Endothelial cell of umbilical vein (primary cell): Measurements from ENCODE around the gene CHGA. TPM values are rescaled to one million over a fixed set of nuclear protein-coding genes. Genes with fewer than 3 reads are reported as not detected.

Experiments used
- BruUV-seq: library from RNA; stranded (reverse); fragments of 400-500 nt; replicated peaks from 2 replicates; lab custom pipeline; 2021; lab: Mats Ljungman, UMichigan
- CTCF ChIA-PET: fragments of 300-600, 350-600 bp; sonication (Branson Sonifier 250); formaldehyde crosslinking; loops from one replicate; lab custom pipeline; 2021; ENCODE audit warnings: antibody characterized with exemption, inconsistent platforms; lab: Charles Lee
- POLR2A ChIA-PET: fragments of 300-600, 350-600 bp; sonication (Branson Sonifier 250); formaldehyde crosslinking; loops from one replicate; lab custom pipeline; 2021; ENCODE audit warnings: antibody characterized with exemption, inconsistent platforms; lab: Charles Lee
- DNase-seq: peaks from one replicate; pipeline ENCODE4 v3.0.0-alpha.2; 2011; ENCODE audit warnings: low read depth, low spot score
- FAIRE-seq: peaks from 2 replicates; lab custom pipeline; 2011; peaks lifted over from hg19 to GRCh38; lab: Jason Lieb, UNC
- H2AFZ ChIP-seq: 2 replicates; pipeline ENCODE4 v1.6.0; 2012; ENCODE audit warnings: low read depth, low read length, control low read depth, inconsistent platforms
- H3K27ac ChIP-seq: 2 replicates; pipeline ENCODE4 v1.5.1; 2011; ENCODE audit warnings: low read depth, mild to moderate bottlenecking, control low read depth, low read length, moderate library complexity; ENCODE audit not compliant: insufficient read depth
- H3K27me3 ChIP-seq, 2 experiments: 2 replicates each; pipeline versions ENCODE4 v1.6.0 to v1.6.1; 2011; ENCODE audit warnings: low read length in 2 of 2, mixed read lengths in 1 of 2; ENCODE audit not compliant: control insufficient read depth in 2 of 2, insufficient read depth in 2 of 2
- H3K36me3 ChIP-seq, 2 experiments: 2 replicates in 1 of 2; 3 replicates in 1 of 2; pipeline ENCODE4 v1.5.1; 2011; ENCODE audit warnings: low read length in 2 of 2, mild to moderate bottlenecking in 1 of 2, moderate library complexity in 1 of 2; ENCODE audit not compliant: control insufficient read depth in 2 of 2, insufficient read depth in 2 of 2; ENCODE audit errors: extremely low read depth in 1 of 2
- H3K4me1 ChIP-seq: 3 replicates; pipeline ENCODE4 v1.5.1; 2011; ENCODE audit warnings: mild to moderate bottlenecking, low read length; ENCODE audit not compliant: control insufficient read depth, insufficient read depth; ENCODE audit errors: extremely low read depth
- H3K4me2 ChIP-seq: 2 replicates; pipeline ENCODE4 v1.6.1; 2011; ENCODE audit warnings: low read length, control low read depth, mixed read lengths; ENCODE audit not compliant: insufficient read depth
- H3K4me3 ChIP-seq, 3 experiments: fragments of 200-600 bp in 1 of 3; sonication (generic), shearing (Covaris generic) in 1 of 3; replicated peaks in 1 of 3; 2 replicates each; pipeline ENCODE4 v1.5.1; 2011 to 2016; ENCODE audit warnings: control low read depth in 3 of 3, low read length in 3 of 3, mild to moderate bottlenecking in 2 of 3, inconsistent platforms in 1 of 3, low read depth in 1 of 3, moderate library complexity in 1 of 3; ENCODE audit not compliant: insufficient read depth in 1 of 3
- H3K79me2 ChIP-seq: 2 replicates; pipeline ENCODE4 v1.6.0; 2012; ENCODE audit warnings: low read length, inconsistent platforms; ENCODE audit not compliant: control insufficient read depth, insufficient read depth
- H3K9ac ChIP-seq: replicated peaks from 2 replicates; pipeline ENCODE3; 2011; ENCODE audit warnings: low read length, control low read depth; ENCODE audit not compliant: insufficient read depth; ENCODE audit errors: extremely low read depth
- H3K9me1 ChIP-seq: replicated peaks from 3 replicates; pipeline ENCODE4 v1.6.0; 2011; ENCODE audit warnings: mild to moderate bottlenecking, low read length; ENCODE audit not compliant: control insufficient read depth, insufficient read depth; ENCODE audit errors: extremely low read depth
- H3K9me3 ChIP-seq: replicated peaks from 2 replicates; pipeline ENCODE4 v1.5.1; 2012; ENCODE audit warnings: low read length, inconsistent platforms; ENCODE audit not compliant: control insufficient read depth, insufficient read depth
- H4K20me1 ChIP-seq: replicated peaks from 2 replicates; pipeline ENCODE3; 2011; ENCODE audit warnings: mild to moderate bottlenecking, low read length; ENCODE audit not compliant: control insufficient read depth, insufficient read depth; ENCODE audit errors: extremely low read depth
- CTCF ChIP-seq, 2 donors: IDR thresholded peaks; 1 replicate in 1 of 2; 2 replicates in 1 of 2; pipeline ENCODE4 v1.5.1; 2011; ENCODE audit warnings: low read length in 2 of 2, mild to moderate bottlenecking in 2 of 2, moderate library complexity in 2 of 2, control low read depth in 1 of 2, inconsistent platforms in 1 of 2, low read depth in 1 of 2; ENCODE audit not compliant: insufficient read depth in 1 of 2; ENCODE audit errors: extremely low read depth in 1 of 2
- EZH2 ChIP-seq: IDR thresholded peaks from 2 replicates; pipeline ENCODE4 v1.6.1; 2012; ENCODE audit warnings: borderline replicate concordance, low read depth, mild to moderate bottlenecking, moderate library complexity, low read length, inconsistent platforms; ENCODE audit not compliant: severe bottlenecking
- FOS ChIP-seq: IDR thresholded peaks from 2 replicates; pipeline ENCODE4 v1.6.1; 2011; ENCODE audit warnings: mild to moderate bottlenecking, low read length, moderate library complexity, borderline replicate concordance; ENCODE audit not compliant: insufficient read depth
- GATA2 ChIP-seq: IDR thresholded peaks from 2 replicates; pipeline ENCODE4 v1.7.0; 2011; ENCODE audit warnings: low read depth, mild to moderate bottlenecking, moderate library complexity, mixed read lengths, low read length; ENCODE audit not compliant: insufficient read length, insufficient read depth
- JUN ChIP-seq: IDR thresholded peaks from 2 replicates; pipeline ENCODE4 v1.6.1; 2011; ENCODE audit warnings: borderline replicate concordance, low read depth; ENCODE audit not compliant: insufficient read length, insufficient read depth
- MAX ChIP-seq: IDR thresholded peaks from 2 replicates; pipeline ENCODE4 v1.6.1; 2011; ENCODE audit not compliant: insufficient read depth, insufficient read length
- MYC ChIP-seq: IDR thresholded peaks from one replicate; pipeline ENCODE4 v1.6.1; 2011; ENCODE audit warnings: mild to moderate bottlenecking, low read depth, low read length
- POLR2A ChIP-seq: IDR thresholded peaks from 2 replicates; pipeline ENCODE4 v1.6.1; 2012; ENCODE audit warnings: low read depth, mild to moderate bottlenecking, control low read depth, low read length
- POLR2AphosphoS5 ChIP-seq: IDR thresholded peaks from 2 replicates; pipeline ENCODE4 v1.6.1; 2012; ENCODE audit warnings: low read depth, mild to moderate bottlenecking, control low read depth, low read length, moderate library complexity; ENCODE audit not compliant: insufficient read depth
- dilution Hi-C: fragments of 300-500 bp; cut with MboI; formaldehyde crosslinking; loops from one replicate; pipeline ENCODE4 v1.15.0; 2019; ENCODE audit warnings: low sequenced_read_pairs; ENCODE audit not compliant: extremely low pct_ligation_motif_present
- intact Hi-C: fragments of 100-400 bp; cut with micrococcal nuclease; formaldehyde crosslinking; loops from one replicate; pipeline ENCODE4 v1.10.0; 2022
- polyA plus RNA-seq, 4 experiments: library from polyadenylated mRNA; depleted of rRNA in 3 of 4; stranded (reverse) in 3 of 4; unstranded in 1 of 4; fragments of >200 nt; gene quantifications; 2 replicates each; pipeline versions ENCODE4 v1.2.1 to v1.2.3, GENCODE V29; 2011 to 2012; ENCODE audit warnings: missing spikeins in 1 of 4
- total RNA-seq: library from RNA; stranded (reverse); gene quantifications from 2 replicates; pipeline ENCODE4 v1.2.3, GENCODE V29; 2021

Gene CHGA
- total and polyA plus RNA-seq, 2 donors (not counting 3 experiments of a cell fraction or from before 2014, with no cell fraction given), result not detected

GRCh38 chr14:92928258-92928629 is 5.3 kb downstream of the CHGA start:
- H3K9me3 ChIP-seq, result no peaks in the 10 kb centered on the region
- no peak for DNase-seq
- dilution Hi-C loops (no loop called here), intact Hi-C loops (no loop called here)
- H2AFZ ChIP-seq, result no peak overlapping the region
- no peaks in the 10 kb centered on the region for H3K36me3 ChIP-seq
- CTCF ChIA-PET, result no interaction called here
- H3K9ac ChIP-seq, result no peak overlapping the region
- H3K4me1 ChIP-seq, result no peaks in the 10 kb centered on the region
- H3K9me1 ChIP-seq, result no peaks in the 10 kb centered on the region
- FAIRE-seq, result no peak
- H3K4me3 ChIP-seq, result no peak overlapping the region
- H3K4me2 ChIP-seq, result no peak overlapping the region
- no peak overlapping the region for H3K27ac ChIP-seq
- TF ChIP-seq GATA2 (no peak), POLR2AphosphoS5 (no peak), JUN (no peak), FOS (no peak), MAX (no peak), EZH2 (no peak), POLR2A (no peak), CTCF (IDR thresholded peaks at IDR 0.05; ENCODE audit: extremely low read depth in 1 of 2, insufficient read depth in 1 of 2, low read depth in 1 of 2, low read length in 2 of 2) (no peak), MYC (no peak)
- POLR2A ChIA-PET, result no interaction called here
- no peaks in the 10 kb centered on the region for H3K27me3 ChIP-seq
- H4K20me1 ChIP-seq, result no peaks in the 10 kb centered on the region
- no TSS peak for BruUV-seq
- H3K79me2 ChIP-seq, result no peaks in the 10 kb centered on the region
